Type B pancreatic cell (in vitro differentiated cells): ENCODE data around the gene CHRND. TPM values are rescaled to one million over a fixed set of nuclear protein-coding genes. Genes with fewer than 3 reads are reported as not detected.

Experiments
- DNase-seq: peaks from one replicate; pipeline ENCODE4 v3.0.0; 2021; ENCODE audit warnings: mixed read lengths; ENCODE audit not compliant: unreplicated experiment; ENCODE audit errors: extremely low spot score
- H3K27ac Mint-ChIP-seq: 2 replicates; pipeline ENCODE4 v1.8.0; 2021; ENCODE audit warnings: mild to moderate bottlenecking, mixed read lengths
- H3K27me3 Mint-ChIP-seq: 2 replicates; pipeline ENCODE4 v1.8.0; 2021; ENCODE audit warnings: mixed read lengths
- H3K36me3 Mint-ChIP-seq: 2 replicates; pipeline ENCODE4 v1.8.0; 2021; ENCODE audit warnings: mixed read lengths
- H3K4me1 Mint-ChIP-seq: one replicate; pipeline ENCODE4 v1.8.0; 2021; ENCODE audit warnings: mixed read lengths; ENCODE audit not compliant: unreplicated experiment
- H3K4me3 Mint-ChIP-seq: 2 replicates; pipeline ENCODE4 v1.8.0; 2021; ENCODE audit warnings: mild to moderate bottlenecking, mixed read lengths
- H3K9me3 Mint-ChIP-seq: 2 replicates; pipeline ENCODE4 v1.8.0; 2021; ENCODE audit warnings: mixed read lengths
- total RNA-seq: library from RNA; stranded (reverse); gene quantifications from 2 replicates; pipeline ENCODE4 v1.2.1, GENCODE V29; 2021; ENCODE audit warnings: low replicate concordance
- TF ChIP-seq, protein P1 (sequence below): fragments of 200-600 bp; sonication (generic); conservative IDR thresholded peaks from 2 replicates; pipeline ENCODE4 v1.5.0; 2021; ENCODE audit warnings: antibody characterized with exemption, mild to moderate bottlenecking

The CHRND gene
- total RNA-seq, 1 donor from 2014 or later = 0.60 TPM

DNA sequence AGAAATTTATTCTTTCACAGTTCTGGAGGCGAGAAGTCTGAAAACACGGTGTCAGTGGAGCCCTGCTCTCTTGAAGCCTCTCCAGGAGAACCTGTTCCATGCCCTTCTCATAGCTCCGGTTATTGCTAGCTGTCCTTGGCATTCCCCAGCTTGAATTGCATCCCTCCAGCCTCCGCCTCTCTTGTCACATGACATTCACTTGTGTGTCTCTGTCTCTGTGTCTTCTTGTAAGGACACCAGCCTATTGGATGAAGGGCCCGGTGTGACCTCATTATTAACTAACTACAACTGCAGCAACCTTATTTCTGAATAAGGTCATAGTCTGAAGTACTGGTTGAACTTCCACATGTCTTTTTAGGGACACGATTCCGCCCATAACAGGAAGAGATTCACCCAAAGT is 10.3 kb upstream of the CHRND start:
- Mint-ChIP-seq H3K27ac (no peak overlapping the region), H3K4me3 (no peak overlapping the region), H3K9me3 (no peaks in the 10 kb centered on the region), H3K36me3 (no peaks in the 10 kb centered on the region), H3K27me3 (peaks cover 35% of the 10 kb centered on the region), H3K4me1 (peaks cover 18% of the 10 kb centered on the region)
- TF ChIP-seq, protein P1, sequence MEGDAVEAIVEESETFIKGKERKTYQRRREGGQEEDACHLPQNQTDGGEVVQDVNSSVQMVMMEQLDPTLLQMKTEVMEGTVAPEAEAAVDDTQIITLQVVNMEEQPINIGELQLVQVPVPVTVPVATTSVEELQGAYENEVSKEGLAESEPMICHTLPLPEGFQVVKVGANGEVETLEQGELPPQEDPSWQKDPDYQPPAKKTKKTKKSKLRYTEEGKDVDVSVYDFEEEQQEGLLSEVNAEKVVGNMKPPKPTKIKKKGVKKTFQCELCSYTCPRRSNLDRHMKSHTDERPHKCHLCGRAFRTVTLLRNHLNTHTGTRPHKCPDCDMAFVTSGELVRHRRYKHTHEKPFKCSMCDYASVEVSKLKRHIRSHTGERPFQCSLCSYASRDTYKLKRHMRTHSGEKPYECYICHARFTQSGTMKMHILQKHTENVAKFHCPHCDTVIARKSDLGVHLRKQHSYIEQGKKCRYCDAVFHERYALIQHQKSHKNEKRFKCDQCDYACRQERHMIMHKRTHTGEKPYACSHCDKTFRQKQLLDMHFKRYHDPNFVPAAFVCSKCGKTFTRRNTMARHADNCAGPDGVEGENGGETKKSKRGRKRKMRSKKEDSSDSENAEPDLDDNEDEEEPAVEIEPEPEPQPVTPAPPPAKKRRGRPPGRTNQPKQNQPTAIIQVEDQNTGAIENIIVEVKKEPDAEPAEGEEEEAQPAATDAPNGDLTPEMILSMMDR = no peak
- no peak for DNase-seq

DNA sequence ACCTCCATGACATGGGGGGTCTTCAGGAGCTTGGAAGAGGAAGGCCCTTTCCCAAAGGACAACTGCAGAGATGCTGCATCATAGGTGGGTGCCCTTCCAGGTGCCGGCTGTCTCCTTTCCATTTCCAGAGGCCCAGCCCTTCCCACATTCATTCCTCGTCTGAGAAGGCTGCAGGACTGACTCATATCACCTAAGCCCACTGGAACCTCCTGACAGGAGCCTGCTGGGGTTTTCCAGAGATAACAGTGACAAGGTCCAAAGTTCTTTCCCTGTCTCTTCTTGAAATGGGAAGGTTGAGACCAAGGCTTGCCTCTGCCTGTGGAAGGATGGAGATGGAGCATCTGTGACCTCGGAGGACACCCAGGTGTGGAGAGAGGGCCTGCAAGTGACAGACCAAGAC is 9.4 kb upstream of the CHRND start:
- no peak overlapping the region for H3K27ac Mint-ChIP-seq
- no peaks in the 10 kb centered on the region for H3K36me3 Mint-ChIP-seq
- no peak for DNase-seq
- H3K4me1 Mint-ChIP-seq = peaks cover 18% of the 10 kb centered on the region
- H3K9me3 Mint-ChIP-seq = no peaks in the 10 kb centered on the region
- H3K4me3 Mint-ChIP-seq = no peak overlapping the region
- H3K27me3 Mint-ChIP-seq = peaks cover 40% of the 10 kb centered on the region
- TF ChIP-seq, protein P1 = no peak

DNA sequence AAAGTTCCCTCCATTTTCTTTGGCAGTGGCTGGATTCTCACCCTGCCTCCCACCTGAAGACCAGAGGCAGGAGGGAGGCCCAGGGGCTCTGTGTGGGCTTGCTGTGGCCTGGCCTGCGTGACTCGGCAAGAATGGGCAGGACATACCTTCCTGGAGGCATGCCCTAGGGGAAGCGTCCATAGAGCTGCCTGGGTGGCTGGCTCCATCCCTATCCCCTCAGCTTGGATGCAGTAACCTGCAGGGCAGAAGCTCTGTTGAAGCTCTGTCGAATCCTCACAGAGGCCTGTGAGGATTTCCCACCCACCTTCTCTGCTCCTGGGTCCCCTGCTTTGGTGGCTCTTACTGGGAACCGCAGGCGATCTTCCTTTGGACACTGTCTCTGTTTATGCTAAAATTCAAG is 7.1 kb upstream of the CHRND start:
- TF ChIP-seq, protein P1 = no peak
- H3K36me3 Mint-ChIP-seq = no peaks in the 10 kb centered on the region
- H3K4me3 Mint-ChIP-seq = no peak overlapping the region
- no peaks in the 10 kb centered on the region for H3K9me3 Mint-ChIP-seq
- peaks cover 13% of the 10 kb centered on the region for H3K4me1 Mint-ChIP-seq
- H3K27ac Mint-ChIP-seq = no peak overlapping the region
- DNase-seq = no peak
- peaks cover 50% of the 10 kb centered on the region for H3K27me3 Mint-ChIP-seq

DNA sequence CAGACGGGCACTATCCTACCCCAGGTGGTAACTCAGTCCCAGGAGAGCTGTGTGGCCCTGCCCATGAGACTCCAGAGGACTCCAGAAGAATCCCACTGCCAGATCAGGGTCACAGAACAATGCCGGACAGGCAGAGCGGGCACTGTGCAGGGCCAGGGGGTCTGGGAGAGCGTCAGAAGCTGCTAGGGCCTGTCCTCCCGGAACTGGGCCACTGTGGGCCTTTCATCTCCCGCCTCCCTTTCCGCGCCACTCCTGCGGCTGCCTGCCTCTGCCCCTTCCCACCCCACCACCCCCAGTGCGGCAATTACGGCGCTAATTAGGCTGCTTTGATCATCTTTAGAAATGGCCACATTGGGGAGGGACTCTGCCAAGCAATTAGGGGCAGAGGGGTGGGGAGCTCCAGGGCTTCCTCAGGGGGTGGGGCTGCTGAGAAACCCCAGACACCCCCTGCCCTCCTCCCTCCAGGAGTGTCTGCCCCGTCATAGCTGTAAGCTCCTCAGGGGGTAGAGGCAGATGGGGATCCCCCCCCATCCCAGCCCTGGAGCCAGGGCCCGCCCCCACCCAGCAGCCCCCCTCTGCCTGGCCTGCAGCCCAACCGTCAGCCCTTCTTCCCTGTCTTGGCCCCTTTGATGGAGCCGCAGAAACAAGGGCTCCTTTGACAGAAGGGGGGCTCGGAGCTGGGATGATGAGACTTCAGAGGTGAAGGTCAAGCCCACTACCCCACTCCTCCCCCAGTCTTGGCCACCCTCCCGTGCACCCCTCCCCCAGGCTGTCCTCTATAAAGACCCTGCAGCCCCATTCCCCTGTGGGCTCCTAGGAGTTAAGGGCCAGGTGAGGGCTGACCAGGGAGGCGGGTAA is 6.2 kb upstream of the CHRND start, which contains the start of gene PRSS56:
TSS of gene PRSS56 (plus strand) at position 808 of the 858 bp plus-strand sequence. CDS start 211 bp downstream, outside the sequence.
- DNase-seq = no peak
- H3K27ac Mint-ChIP-seq = no peak within 1 kb of the TSS
- H3K27me3 Mint-ChIP-seq = peaks cover 55% of the 10 kb centered on the region
- H3K4me1 Mint-ChIP-seq = peaks cover 13% of the 10 kb centered on the region
- H3K9me3 Mint-ChIP-seq = no peaks in the 10 kb centered on the region
- no peaks in the 10 kb centered on the region for H3K36me3 Mint-ChIP-seq
- H3K4me3 Mint-ChIP-seq = no peak within 1 kb of the TSS
- TF ChIP-seq, protein P1 = no peak

DNA sequence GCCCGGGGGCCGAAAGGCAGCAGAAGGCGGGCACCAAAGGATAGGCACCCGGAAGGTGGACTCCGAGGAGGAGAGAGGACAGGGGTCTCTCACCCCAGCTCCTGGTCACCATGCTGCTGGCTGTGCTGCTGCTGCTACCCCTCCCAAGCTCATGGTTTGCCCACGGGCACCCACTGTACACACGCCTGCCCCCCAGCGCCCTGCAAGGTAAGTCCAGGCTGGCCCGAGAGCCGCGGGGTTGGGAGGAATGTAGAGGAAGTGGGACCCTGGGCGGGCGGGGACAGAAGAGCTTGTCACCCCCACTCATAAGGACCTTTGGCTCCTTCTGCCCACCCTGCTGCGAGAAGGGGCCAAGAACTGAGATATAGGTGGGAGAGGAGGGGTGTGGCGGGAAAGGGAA is 5.5 kb upstream of the CHRND start:
- Mint-ChIP-seq H3K4me3 (no peak overlapping the region), H3K4me1 (peaks cover 13% of the 10 kb centered on the region), H3K9me3 (no peaks in the 10 kb centered on the region), H3K27ac (no peak overlapping the region), H3K36me3 (no peaks in the 10 kb centered on the region), H3K27me3 (peaks cover 52% of the 10 kb centered on the region)
- TF ChIP-seq, protein P1 = no peak
- no peak for DNase-seq
